GM21723 (cell line): Measurements from ENCODE around the gene NEK8.
"Not testable (repeated sequence)": the region's sequence is repeated elsewhere in the genome, so short reads cannot be mapped to it uniquely, and the experiment has no call there.

Experiments used
- ATAC-seq: cut with Tn5 transposase; IDR thresholded peaks from one replicate; pipeline ENCODE4 v1.9.1; 2021; ENCODE audit warnings: mild to moderate bottlenecking, moderate library complexity; ENCODE audit not compliant: unreplicated experiment

NEK8 gene

GRCh38 chr17:28707339-28707720 is 21.3 kb upstream of the NEK8 start:
- no peak for ATAC-seq

GRCh38 chr17:28710861-28711722 is 17.5 kb upstream of the NEK8 start:
- peak; percentile 75 for ATAC-seq

- peak; percentile 33 for ATAC-seq
These were observed 16.9 kb upstream of the NEK8 start, which contains the start of gene PROCA1 for GRCh38 chr17:28711723-28712031. Gene PROCA1, minus strand, starts transcription at chr17:28711888. Its CDS starts 228 bp downstream, at chr17:28711660.

- ATAC-seq: peak; percentile 38
These were observed 16.4 kb upstream of the NEK8 start for GRCh38 chr17:28712032-28712704.

- no peak for ATAC-seq
These were observed 15.7 kb upstream of the NEK8 start for GRCh38 chr17:28712705-28713415.

GRCh38 chr17:28714281-28714680 is 14.3 kb upstream of the NEK8 start:
- no peak for ATAC-seq

GRCh38 chr17:28715217-28715616 is 13.4 kb upstream of the NEK8 start:
- no peak for ATAC-seq

- no peak for ATAC-seq
These were observed 11.6 kb upstream of the NEK8 start for GRCh38 chr17:28716740-28717577.

- no peak for ATAC-seq
These were observed 10.8 kb upstream of the NEK8 start, which contains the start of gene RAB34 for GRCh38 chr17:28717578-28718332. Gene RAB34, minus strand, starts transcription at chr17:28717868. Its CDS starts 602 bp downstream, at chr17:28717266.

GRCh38 chr17:28718333-28719020 is 10.1 kb upstream of the NEK8 start:
- ATAC-seq: no peak

- ATAC-seq: no peak
These were observed 9.6 kb upstream of the NEK8 start for GRCh38 chr17:28719021-28719433.

GRCh38 chr17:28720247-28720996 is 8.2 kb upstream of the NEK8 start:
- no peak for ATAC-seq

GRCh38 chr17:28720997-28721329 is 7.6 kb upstream of the NEK8 start:
- not testable (repeated sequence) for ATAC-seq

- no peak for ATAC-seq
These were observed 6.0 kb upstream of the NEK8 start for GRCh38 chr17:28722417-28723158.

GRCh38 chr17:28723159-28723835 is 5.3 kb upstream of the NEK8 start:
- no peak for ATAC-seq

- not testable (repeated sequence) for ATAC-seq
These were observed 4.6 kb upstream of the NEK8 start for GRCh38 chr17:28723836-28724499.
